Liver (tissue), 3 donors: Measurements from ENCODE around the gene SERINC3.

Experiments
- EGR1 ChIP-seq, 2 donors: IDR thresholded peaks; 2 replicates each; pipeline ENCODE4 v1.6.1; 2016 to 2018; ENCODE audit warnings: antibody characterized with exemption in 2 of 2, low read depth in 2 of 2
- FOXA1 ChIP-seq: IDR thresholded peaks from 2 replicates; pipeline ENCODE4 v1.6.1; 2016; ENCODE audit warnings: antibody characterized with exemption
- GABPA ChIP-seq, 2 donors: IDR thresholded peaks in 1 of 2; conservative IDR thresholded peaks in 1 of 2; 2 replicates each; pipeline ENCODE4 v1.6.1; 2016; ENCODE audit warnings: antibody characterized with exemption in 2 of 2, mild to moderate bottlenecking in 1 of 2, moderate library complexity in 1 of 2
- RAD21 ChIP-seq, 2 donors: IDR thresholded peaks; 2 replicates each; pipeline ENCODE4 v1.6.1; 2016; ENCODE audit warnings: antibody characterized with exemption in 2 of 2, mild to moderate bottlenecking in 2 of 2
- RXRA ChIP-seq, 2 donors: IDR thresholded peaks; 2 replicates each; pipeline ENCODE4 v1.6.1; 2017 to 2018; ENCODE audit warnings: antibody characterized with exemption in 2 of 2, mild to moderate bottlenecking in 1 of 2
- SP1 ChIP-seq: IDR thresholded peaks from 2 replicates; pipeline ENCODE4 v1.6.1; 2018; ENCODE audit warnings: antibody characterized with exemption, mild to moderate bottlenecking
- TAF1 ChIP-seq: conservative IDR thresholded peaks from 2 replicates; pipeline ENCODE4 v1.6.1; 2016; ENCODE audit warnings: antibody characterized with exemption, mild to moderate bottlenecking
- YY1 ChIP-seq: IDR thresholded peaks from 2 replicates; pipeline ENCODE4 v1.6.1; 2016; ENCODE audit warnings: antibody characterized with exemption, mild to moderate bottlenecking
- TF ChIP-seq, protein P1 (sequence below): fragments of 150-350 bp; IDR thresholded peaks from 2 replicates; pipeline ENCODE4 v1.5.1; 2017; ENCODE audit warnings: improper control_type of control experiment, low read depth, low read length; ENCODE audit not compliant: missing input control
- TF ChIP-seq, protein P2 (sequence below): IDR thresholded peaks from 2 replicates; pipeline ENCODE4 v1.6.1; 2016; ENCODE audit warnings: antibody characterized with exemption
- TF ChIP-seq, protein P3 (sequence below): IDR thresholded peaks from 2 replicates; pipeline ENCODE4 v1.6.1; 2016; ENCODE audit warnings: antibody characterized with exemption
- donor health status: healthy.
- donor health status: healthy.

DNA sequence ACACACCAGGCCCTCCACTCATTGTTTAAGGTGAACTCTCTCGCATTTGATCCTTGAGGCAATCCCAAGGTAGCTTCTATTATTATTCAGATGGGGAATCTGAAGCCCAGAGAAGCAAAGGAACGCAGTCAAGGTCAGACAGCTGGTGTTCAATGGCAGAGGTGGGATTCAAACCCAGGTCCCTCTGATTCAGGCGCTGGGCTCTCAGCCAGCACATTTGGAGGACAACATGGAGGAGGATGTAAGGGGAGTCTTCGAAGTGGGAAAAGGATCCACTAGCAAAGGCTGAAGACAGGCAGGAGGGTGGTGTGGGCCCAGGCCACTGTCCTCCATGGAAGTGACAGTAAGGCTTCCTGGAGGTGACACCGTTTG lies 60.1 kb downstream of the SERINC3 start:
- TF ChIP-seq, protein P1, sequence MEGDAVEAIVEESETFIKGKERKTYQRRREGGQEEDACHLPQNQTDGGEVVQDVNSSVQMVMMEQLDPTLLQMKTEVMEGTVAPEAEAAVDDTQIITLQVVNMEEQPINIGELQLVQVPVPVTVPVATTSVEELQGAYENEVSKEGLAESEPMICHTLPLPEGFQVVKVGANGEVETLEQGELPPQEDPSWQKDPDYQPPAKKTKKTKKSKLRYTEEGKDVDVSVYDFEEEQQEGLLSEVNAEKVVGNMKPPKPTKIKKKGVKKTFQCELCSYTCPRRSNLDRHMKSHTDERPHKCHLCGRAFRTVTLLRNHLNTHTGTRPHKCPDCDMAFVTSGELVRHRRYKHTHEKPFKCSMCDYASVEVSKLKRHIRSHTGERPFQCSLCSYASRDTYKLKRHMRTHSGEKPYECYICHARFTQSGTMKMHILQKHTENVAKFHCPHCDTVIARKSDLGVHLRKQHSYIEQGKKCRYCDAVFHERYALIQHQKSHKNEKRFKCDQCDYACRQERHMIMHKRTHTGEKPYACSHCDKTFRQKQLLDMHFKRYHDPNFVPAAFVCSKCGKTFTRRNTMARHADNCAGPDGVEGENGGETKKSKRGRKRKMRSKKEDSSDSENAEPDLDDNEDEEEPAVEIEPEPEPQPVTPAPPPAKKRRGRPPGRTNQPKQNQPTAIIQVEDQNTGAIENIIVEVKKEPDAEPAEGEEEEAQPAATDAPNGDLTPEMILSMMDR: no peak
- TF ChIP-seq RXRA (IDR thresholded peaks at IDR 0.05) (no peak), SP1 (no peak), YY1 (no peak), GABPA (IDR thresholded peaks at IDR 0.05 in 1 of 2, conservative IDR thresholded peaks at IDR 0.05 in 1 of 2) (no peak), RAD21 (IDR thresholded peaks at IDR 0.05) (no peak), TAF1 (no peak), FOXA1 (no peak), EGR1 (IDR thresholded peaks at IDR 0.05; ENCODE audit: low read depth in 2 of 2) (no peak)
- TF ChIP-seq, protein P2, sequence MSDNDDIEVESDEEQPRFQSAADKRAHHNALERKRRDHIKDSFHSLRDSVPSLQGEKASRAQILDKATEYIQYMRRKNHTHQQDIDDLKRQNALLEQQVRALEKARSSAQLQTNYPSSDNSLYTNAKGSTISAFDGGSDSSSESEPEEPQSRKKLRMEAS: no peak
- TF ChIP-seq, protein P3, sequence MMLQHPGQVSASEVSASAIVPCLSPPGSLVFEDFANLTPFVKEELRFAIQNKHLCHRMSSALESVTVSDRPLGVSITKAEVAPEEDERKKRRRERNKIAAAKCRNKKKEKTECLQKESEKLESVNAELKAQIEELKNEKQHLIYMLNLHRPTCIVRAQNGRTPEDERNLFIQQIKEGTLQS: no peak
